K562 (cell line): ENCODE data around the gene RPRD1B. TPM values are rescaled to one million over a fixed set of nuclear protein-coding genes. Genes with fewer than 3 reads are reported as not detected.

ENCODE experiments used
- BACH1 ChIP-seq: fragments of 200-800 bp; sonication (Bioruptor generic); IDR thresholded peaks from 2 replicates; pipeline ENCODE4 v1.6.1; 2016; ENCODE audit warnings: missing genetic modification characterization, missing compliant biosample characterization
- CBX2 ChIP-seq: fragments of 200-600 bp; sonication (generic); IDR thresholded peaks from one replicate; pipeline ENCODE4 v1.6.1; 2012; ENCODE audit warnings: mild to moderate bottlenecking, low read length, inconsistent platforms; ENCODE audit not compliant: insufficient read depth, poor library complexity, severe bottlenecking
- DEAF1 ChIP-seq: fragments of 450-650 bp; formaldehyde crosslinking; IDR thresholded peaks from 2 replicates; pipeline ENCODE4 v1.4.0; 2020; ENCODE audit warnings: mild to moderate bottlenecking, moderate library complexity
- GMEB1 ChIP-seq: fragments of 250-450 bp; sonication (Bioruptor Pico); IDR thresholded peaks from 2 replicates; pipeline ENCODE4 v1.4.0; 2020; ENCODE audit warnings: mild to moderate bottlenecking
- HOXB6 ChIP-seq: fragments of 250-450 bp; sonication (Bioruptor Pico); IDR thresholded peaks from 2 replicates; pipeline ENCODE4 v1.5.1; 2022; ENCODE audit warnings: mild to moderate bottlenecking, borderline replicate concordance
- KDM1A ChIP-seq, 2 experiments: fragments of 450-650 bp; IDR thresholded peaks; 2 replicates each; pipeline ENCODE4 v1.6.1; 2016; ENCODE audit warnings: mild to moderate bottlenecking in 2 of 2
- KLF10 ChIP-seq: fragments of 250-450 bp; sonication (Bioruptor Pico); IDR thresholded peaks from 2 replicates; pipeline ENCODE4 v1.6.1; 2021; ENCODE audit warnings: matching md5 sums
- LARP7 ChIP-seq: fragments of 450-650 bp; IDR thresholded peaks from 2 replicates; pipeline ENCODE4 v1.6.1; 2016
- MCM2 ChIP-seq: fragments of 450-650 bp; IDR thresholded peaks from 2 replicates; pipeline ENCODE4 v1.6.1; 2017; ENCODE audit warnings: low read depth, mild to moderate bottlenecking
- NEUROD1 ChIP-seq: fragments of 150-350 bp; IDR thresholded peaks from 2 replicates; pipeline ENCODE4 v1.6.1; 2014; ENCODE audit warnings: borderline replicate concordance, low read length, low read depth; ENCODE audit not compliant: partially characterized antibody
- POLR3A ChIP-seq: IDR thresholded peaks from 2 replicates; pipeline ENCODE4 v1.6.1; 2011; ENCODE audit warnings: borderline replicate concordance, mild to moderate bottlenecking, moderate library complexity; ENCODE audit not compliant: insufficient read length, insufficient read depth; ENCODE audit errors: extremely low read depth
- SFPQ ChIP-seq: fragments of 200-400 bp; formaldehyde crosslinking; IDR thresholded peaks from 2 replicates; pipeline ENCODE4 v1.6.1; 2017; ENCODE audit warnings: mild to moderate bottlenecking, low read depth, low read length, moderate library complexity
- SNRNP70 ChIP-seq: fragments of 200-400 bp; formaldehyde crosslinking; optimal IDR thresholded peaks from 2 replicates; pipeline ENCODE3; 2017; ENCODE audit warnings: low read depth, low read length
- SRF ChIP-seq, 2 experiments: fragments of 250-450, 450-650 bp in 1 of 2; sonication (Bioruptor Pico) in 1 of 2; sonication (generic) in 1 of 2; formaldehyde crosslinking; IDR thresholded peaks; 2 replicates each; pipeline versions ENCODE4 v1.5.0 to v1.5.1; 2020 to 2022; ENCODE audit warnings: mild to moderate bottlenecking in 1 of 2, missing genetic modification reagents in 1 of 2
- TARDBP ChIP-seq: fragments of 450-650 bp; IDR thresholded peaks from 2 replicates; pipeline ENCODE4 v1.6.1; 2016
- ZNF184 ChIP-seq: sonication (generic); formaldehyde crosslinking; IDR thresholded peaks from 2 replicates; pipeline ENCODE4 v1.5.0; 2020; ENCODE audit warnings: missing genetic modification reagents
- ZNF354B ChIP-seq: fragments of 250-450 bp; sonication (Bioruptor Pico); IDR thresholded peaks from 2 replicates; pipeline ENCODE4 v1.4.0; 2020
- ZNF57 ChIP-seq: fragments of 450-650 bp; formaldehyde crosslinking; IDR thresholded peaks from 2 replicates; pipeline ENCODE4 v1.4.0; 2020; ENCODE audit warnings: mild to moderate bottlenecking, moderate library complexity
- polyA plus RNA-seq, 8 experiments: library from polyadenylated mRNA; depleted of rRNA in 4 of 8; stranded (reverse) in 5 of 8; unstranded in 3 of 8; fragments of >200 nt; fragmentation: Nextera tagmentation in 2 of 8; fragmentation: Illumina TruSeq in 1 of 8; extraction: Ambion mirVana in 2 of 8; extraction: Trizol in 1 of 8; gene quantifications; 2 replicates each; pipeline versions ENCODE4 v1.2.1 to v1.2.3, GENCODE V29; 2011 to 2014; ENCODE audit warnings: inconsistent platforms in 1 of 8, missing spikeins in 1 of 8
- total RNA-seq, 7 experiments: library from RNA; depleted of rRNA in 6 of 7; stranded (reverse); fragments of >200 nt in 6 of 7; fragmentation: Illumina TruSeq in 2 of 7; extraction: Trizol in 2 of 7; gene quantifications; 2 replicates each; pipeline versions ENCODE4 v1.2.1 to v1.2.3, GENCODE V29; 2011 to 2021; ENCODE audit warnings: low replicate concordance in 1 of 7
- TF ChIP-seq, protein P1 (sequence below): fragments of 450-650 bp; IDR thresholded peaks from 2 replicates; pipeline ENCODE4 v1.6.1; 2017; ENCODE audit warnings: antibody characterized with exemption, mild to moderate bottlenecking

The RPRD1B gene
- total and polyA plus RNA-seq, 9 of the 15 experiments (the other 6 are each of a cell fraction or from before 2014, with no cell fraction given) = 5.5 to 43.0 (median 24.4) TPM

- no peak for TF ChIP-seq SRF (CRISPR knock-in tag; IDR thresholded peaks at IDR 0.05)
- TF ChIP-seq KLF10 = no peak
- TF ChIP-seq CBX2 = no peak
- TF ChIP-seq BACH1 = no peak
- TF ChIP-seq, protein P1, sequence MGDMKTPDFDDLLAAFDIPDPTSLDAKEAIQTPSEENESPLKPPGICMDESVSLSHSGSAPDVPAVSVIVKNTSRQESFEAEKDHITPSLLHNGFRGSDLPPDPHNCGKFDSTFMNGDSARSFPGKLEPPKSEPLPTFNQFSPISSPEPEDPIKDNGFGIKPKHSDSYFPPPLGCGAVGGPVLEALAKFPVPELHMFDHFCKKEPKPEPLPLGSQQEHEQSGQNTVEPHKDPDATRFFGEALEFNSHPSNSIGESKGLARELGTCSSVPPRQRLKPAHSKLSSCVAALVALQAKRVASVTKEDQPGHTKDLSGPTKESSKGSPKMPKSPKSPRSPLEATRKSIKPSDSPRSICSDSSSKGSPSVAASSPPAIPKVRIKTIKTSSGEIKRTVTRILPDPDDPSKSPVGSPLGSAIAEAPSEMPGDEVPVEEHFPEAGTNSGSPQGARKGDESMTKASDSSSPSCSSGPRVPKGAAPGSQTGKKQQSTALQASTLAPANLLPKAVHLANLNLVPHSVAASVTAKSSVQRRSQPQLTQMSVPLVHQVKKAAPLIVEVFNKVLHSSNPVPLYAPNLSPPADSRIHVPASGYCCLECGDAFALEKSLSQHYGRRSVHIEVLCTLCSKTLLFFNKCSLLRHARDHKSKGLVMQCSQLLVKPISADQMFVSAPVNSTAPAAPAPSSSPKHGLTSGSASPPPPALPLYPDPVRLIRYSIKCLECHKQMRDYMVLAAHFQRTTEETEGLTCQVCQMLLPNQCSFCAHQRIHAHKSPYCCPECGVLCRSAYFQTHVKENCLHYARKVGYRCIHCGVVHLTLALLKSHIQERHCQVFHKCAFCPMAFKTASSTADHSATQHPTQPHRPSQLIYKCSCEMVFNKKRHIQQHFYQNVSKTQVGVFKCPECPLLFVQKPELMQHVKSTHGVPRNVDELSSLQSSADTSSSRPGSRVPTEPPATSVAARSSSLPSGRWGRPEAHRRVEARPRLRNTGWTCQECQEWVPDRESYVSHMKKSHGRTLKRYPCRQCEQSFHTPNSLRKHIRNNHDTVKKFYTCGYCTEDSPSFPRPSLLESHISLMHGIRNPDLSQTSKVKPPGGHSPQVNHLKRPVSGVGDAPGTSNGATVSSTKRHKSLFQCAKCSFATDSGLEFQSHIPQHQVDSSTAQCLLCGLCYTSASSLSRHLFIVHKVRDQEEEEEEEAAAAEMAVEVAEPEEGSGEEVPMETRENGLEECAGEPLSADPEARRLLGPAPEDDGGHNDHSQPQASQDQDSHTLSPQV = 0 out of 2 replicates have a peak, but pooled peaks have one; percentile 69
- TF ChIP-seq ZNF57 (CRISPR knock-in tag) = no peak
- no peak; a peak in 1 of 4 replicates for TF ChIP-seq KDM1A (IDR thresholded peaks at IDR 0.05)
- peak; percentile 17; the same call in 1 of the 2 replicates for TF ChIP-seq GMEB1
- no peak for TF ChIP-seq MCM2
- TF ChIP-seq POLR3A = no peak
- TF ChIP-seq SNRNP70 = no peak
- TF ChIP-seq NEUROD1 = no peak
- no peak for TF ChIP-seq HOXB6 (CRISPR knock-in tag)
- TF ChIP-seq ZNF354B (CRISPR knock-in tag) = no peak
- no peak for TF ChIP-seq SFPQ
- no peak for TF ChIP-seq DEAF1 (CRISPR knock-in tag)
- no peak for TF ChIP-seq LARP7
- TF ChIP-seq TARDBP = 0 out of 2 replicates have a peak, but pooled peaks have one; percentile 39
- TF ChIP-seq ZNF184 (CRISPR knock-in tag) = no peak
Observed at GRCh38 chr20:38033330-38034107, at the start of gene RPRD1B, which contains the start of gene TTI1 (continued).
